Stimulated activated CD8-positive, alpha-beta memory T cell treated with anti-CD3 and anti-CD28 coated beads, Interleukin-15, amount 100 ng/mL, for 24 hours (primary cell): ENCODE results near the gene KNDC1.

ENCODE experiments used
- DNase-seq: peaks from one replicate; pipeline ENCODE4 v3.0.0-alpha.2; 2020; ENCODE audit warnings: low read depth

The KNDC1 gene

GRCh38 chr10:133206356-133207040 lies 46.5 kb downstream of the KNDC1 start:
- DNase-seq: no peak

GRCh38 chr10:133207041-133207600 lies 47.1 kb downstream of the KNDC1 start:
- DNase-seq: no peak

GRCh38 chr10:133207627-133208026 lies 47.6 kb downstream of the KNDC1 start:
- DNase-seq: no peak

- DNase-seq: no peak
Observed at GRCh38 chr10:133208466-133208865, 48.4 kb downstream of the KNDC1 start.

GRCh38 chr10:133209117-133209516 lies 49.1 kb downstream of the KNDC1 start:
- DNase-seq: no peak

GRCh38 chr10:133209641-133210040 lies 49.6 kb downstream of the KNDC1 start:
- DNase-seq: no peak

- DNase-seq: no peak
Observed at GRCh38 chr10:133210398-133211140, 50.5 kb downstream of the KNDC1 start.

GRCh38 chr10:133211141-133211830 lies 51.3 kb downstream of the KNDC1 start:
- no peak for DNase-seq

GRCh38 chr10:133211959-133212852 lies 52.2 kb downstream of the KNDC1 start:
- no peak for DNase-seq

- no peak for DNase-seq
Observed at GRCh38 chr10:133212853-133213494, 53.0 kb downstream of the KNDC1 start.

GRCh38 chr10:133213641-133214467 lies 53.8 kb downstream of the KNDC1 start:
- DNase-seq: no peak

- no peak for DNase-seq
Observed at GRCh38 chr10:133214468-133215410, 54.7 kb downstream of the KNDC1 start.

GRCh38 chr10:133215586-133215985 lies 55.6 kb downstream of the KNDC1 start:
- no peak for DNase-seq

GRCh38 chr10:133216776-133217175 lies 56.8 kb downstream of the KNDC1 start:
- no peak for DNase-seq

GRCh38 chr10:133217800-133218589 lies 58.0 kb downstream of the KNDC1 start:
- no peak for DNase-seq

- DNase-seq: no peak
Observed at GRCh38 chr10:133218891-133219290, 58.9 kb downstream of the KNDC1 start.

- DNase-seq: no peak
Observed at GRCh38 chr10:133219782-133220181, 59.8 kb downstream of the KNDC1 start.

GRCh38 chr10:133221331-133221730 lies 61.3 kb downstream of the KNDC1 start:
- DNase-seq: no peak
